HEK293 (cell line): ENCODE results near the gene FHIT.

ENCODE experiments used
- BCL11A ChIP-seq: fragments of 450-650 bp; formaldehyde crosslinking; IDR thresholded peaks from 2 replicates; pipeline ENCODE4 v1.5.1; 2016; ENCODE audit warnings: low read depth, missing biosample characterization, missing genetic modification characterization
- CTCF ChIP-seq: fragments of 450-650 bp; formaldehyde crosslinking; IDR thresholded peaks from 2 replicates; pipeline ENCODE4 v1.5.1; 2016; ENCODE audit warnings: missing biosample characterization, missing genetic modification characterization
- KLF10 ChIP-seq: fragments of 450-650 bp; IDR thresholded peaks from 2 replicates; pipeline ENCODE4 v1.5.1; 2018; ENCODE audit warnings: missing biosample characterization, mild to moderate bottlenecking, missing genetic modification characterization
- REST ChIP-seq: fragments of 450-650 bp; formaldehyde crosslinking; IDR thresholded peaks from 2 replicates; pipeline ENCODE4 v1.5.1; 2016; ENCODE audit warnings: missing biosample characterization, missing genetic modification characterization
- ZBTB44 ChIP-seq: fragments of 450-650 bp; IDR thresholded peaks from 2 replicates; pipeline ENCODE4 v1.5.1; 2018; ENCODE audit warnings: missing biosample characterization, mild to moderate bottlenecking, missing genetic modification characterization
- ZBTB7A ChIP-seq: fragments of 450-650 bp; formaldehyde crosslinking; IDR thresholded peaks from 2 replicates; pipeline ENCODE4 v1.5.1; 2016; ENCODE audit warnings: low read depth, missing biosample characterization, missing genetic modification characterization
- ZNF26 ChIP-seq: fragments of 450-650 bp; formaldehyde crosslinking; IDR thresholded peaks from 2 replicates; pipeline ENCODE4 v1.5.1; 2016; ENCODE audit warnings: missing biosample characterization, missing genetic modification characterization
- ZNF426 ChIP-seq: fragments of 450-650 bp; formaldehyde crosslinking; IDR thresholded peaks from 2 replicates; pipeline ENCODE4 v1.5.1; 2017; ENCODE audit warnings: missing biosample characterization, missing genetic modification characterization, mild to moderate bottlenecking, inconsistent platforms, moderate library complexity
- ZNF530 ChIP-seq: fragments of 450-650 bp; formaldehyde crosslinking; IDR thresholded peaks from 2 replicates; pipeline ENCODE4 v1.5.1; 2016; ENCODE audit warnings: low read depth, missing biosample characterization, missing genetic modification characterization
- ZNF600 ChIP-seq: fragments of 450-650 bp; formaldehyde crosslinking; IDR thresholded peaks from 2 replicates; pipeline ENCODE4 v1.5.1; 2016; ENCODE audit warnings: missing biosample characterization, missing genetic modification characterization
- ZNF776 ChIP-seq: fragments of 450-650 bp; formaldehyde crosslinking; IDR thresholded peaks from 2 replicates; pipeline ENCODE4 v1.5.0; 2017; ENCODE audit warnings: missing biosample characterization, missing genetic modification characterization, borderline replicate concordance

GRCh38 chr3:59733041-59733809 is 1518.0 kb downstream of the FHIT start:
- TF ChIP-seq CTCF (tag by site-specific recombination) = no peak
- no peak for TF ChIP-seq REST (tag by site-specific recombination)
- TF ChIP-seq ZNF530 = no peak
- no peak for TF ChIP-seq BCL11A (tag by site-specific recombination)
- TF ChIP-seq ZNF776 (tag by site-specific recombination) = no peak
- TF ChIP-seq ZNF26 (tag by site-specific recombination) = no peak
- TF ChIP-seq ZBTB7A (tag by site-specific recombination) = no peak
- TF ChIP-seq ZNF600 (tag by site-specific recombination) = no peak
- no peak for TF ChIP-seq ZBTB44 (tag by site-specific recombination)
- TF ChIP-seq KLF10 (tag by site-specific recombination) = no peak
- no peak for TF ChIP-seq ZNF426 (tag by site-specific recombination)
